MCF 10A (cell line): Measurements from ENCODE around the gene ATG14. TPM values are rescaled to one million over a fixed set of nuclear protein-coding genes. Genes with fewer than 3 reads are reported as not detected.

Experiments used
- BruUV-seq: library from RNA; stranded (reverse); fragments of 400-500 nt; replicated peaks from 2 replicates; lab custom pipeline; 2021; lab: Mats Ljungman, UMichigan
- CTCF ChIA-PET: fragments of 300-600 bp; sonication (Branson Sonifier 250); formaldehyde crosslinking; extraction: SDS; loops from one replicate; lab custom pipeline; 2021; ENCODE audit warnings: antibody characterized with exemption, inconsistent platforms; lab: Yijun Ruan, JAX
- POLR2A ChIA-PET: fragments of 300-600, 350-650 bp; sonication (Branson Sonifier 250); formaldehyde crosslinking; extraction: SDS; loops from one replicate; lab custom pipeline; 2020; ENCODE audit warnings: antibody characterized with exemption, inconsistent platforms; lab: Yijun Ruan, JAX
- DNase-seq: peaks from one replicate; pipeline ENCODE4 v3.0.0-alpha.2; 2018; ENCODE audit not compliant: unreplicated experiment
- H3K27ac Mint-ChIP-seq: one replicate; pipeline ENCODE4 v1.8.0; 2022; ENCODE audit warnings: mild to moderate bottlenecking, low read depth, mixed read lengths; ENCODE audit not compliant: unreplicated experiment
- H3K27me3 Mint-ChIP-seq: one replicate; pipeline ENCODE4 v1.8.0; 2022; ENCODE audit warnings: mixed read lengths; ENCODE audit not compliant: insufficient read depth, unreplicated experiment
- H3K36me3 Mint-ChIP-seq: one replicate; pipeline ENCODE4 v1.8.0; 2022; ENCODE audit warnings: mild to moderate bottlenecking, moderate library complexity, mixed read lengths; ENCODE audit not compliant: insufficient read depth, unreplicated experiment
- H3K4me1 Mint-ChIP-seq: one replicate; pipeline ENCODE4 v1.8.0; 2022; ENCODE audit warnings: mixed read lengths; ENCODE audit not compliant: insufficient read depth, unreplicated experiment
- H3K4me3 Mint-ChIP-seq: one replicate; pipeline ENCODE4 v1.8.0; 2022; ENCODE audit warnings: mild to moderate bottlenecking, moderate library complexity, mixed read lengths; ENCODE audit not compliant: unreplicated experiment
- H3K9me3 Mint-ChIP-seq: one replicate; pipeline ENCODE4 v1.8.0; 2022; ENCODE audit warnings: mixed read lengths; ENCODE audit not compliant: unreplicated experiment
- intact Hi-C: fragments of 100-400 bp; cut with micrococcal nuclease; formaldehyde crosslinking; loops from 2 replicates; pipeline ENCODE4 v1.14.1; 2022
- total RNA-seq: library from RNA; stranded (reverse); gene quantifications from 2 replicates; pipeline ENCODE4 v1.2.3, GENCODE V29; 2022
- TF ChIP-seq, protein P1 (sequence below): fragments of 200-600 bp; IDR thresholded peaks from one replicate; pipeline ENCODE4 v1.8.0; 2022; ENCODE audit warnings: antibody characterized with exemption, mild to moderate bottlenecking; ENCODE audit not compliant: unreplicated experiment

Gene ATG14
- total RNA-seq, 1 experiment from 2014 or later = 6.6 TPM

DNA sequence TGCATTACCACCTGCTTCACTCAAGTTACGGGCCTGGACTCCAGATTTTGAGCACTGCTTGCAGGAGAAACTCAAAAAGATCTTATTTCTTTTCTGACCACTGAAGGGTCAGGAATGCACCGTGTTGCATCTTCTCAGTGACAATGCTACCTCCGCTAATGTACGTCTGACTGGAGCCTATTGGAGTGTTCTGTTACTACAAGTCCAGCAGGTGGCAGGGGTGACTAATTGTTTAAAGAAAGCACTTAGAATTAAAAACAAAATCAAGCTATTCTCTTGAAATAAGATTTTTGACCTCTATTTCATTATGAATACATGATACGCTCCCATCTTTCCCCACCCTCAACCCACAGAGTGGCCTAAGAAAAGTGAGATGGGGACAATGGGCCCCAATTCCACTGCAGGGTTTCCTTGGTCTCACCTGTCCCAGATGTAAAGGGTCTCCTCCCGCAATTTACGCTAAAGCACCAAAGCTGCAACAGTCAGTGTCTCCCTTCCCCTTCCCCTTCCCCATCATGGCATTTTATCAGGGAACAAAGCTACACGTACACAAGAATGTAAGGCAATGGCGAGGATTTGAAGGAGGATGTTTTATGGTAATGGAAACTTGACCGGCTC, 26.5 kb upstream of the ATG14 start:
- CTCF ChIA-PET = interaction anchor here (0.5 to 2.5 kb wide), 49 partner anchors 9 to 1049 kb away, joined by 3 to 26 read pairs (median 4); no protein-coding TSS in a partner anchor
- POLR2A ChIA-PET = interaction anchor here (0.5 to 1.6 kb wide), 7 partner anchors 9 to 1449 kb away, joined by 3 to 6 read pairs (median 3); no protein-coding TSS in a partner anchor
- Mint-ChIP-seq H3K27ac (no peak overlapping the region), H3K4me3 (no peak overlapping the region), H3K27me3 (peaks cover 16% of the 10 kb centered on the region), H3K4me1 (no peaks in the 10 kb centered on the region), H3K36me3 (no peaks in the 10 kb centered on the region), H3K9me3 (no peaks in the 10 kb centered on the region)
- peak; percentile 68 for DNase-seq
- no TSS peak for BruUV-seq
- intact Hi-C loops = loop anchor here (2.0 to 5.0 kb wide), 3 partner anchors 804 to 1037 kb away; no protein-coding TSS in a partner anchor
- TF ChIP-seq, protein P1, sequence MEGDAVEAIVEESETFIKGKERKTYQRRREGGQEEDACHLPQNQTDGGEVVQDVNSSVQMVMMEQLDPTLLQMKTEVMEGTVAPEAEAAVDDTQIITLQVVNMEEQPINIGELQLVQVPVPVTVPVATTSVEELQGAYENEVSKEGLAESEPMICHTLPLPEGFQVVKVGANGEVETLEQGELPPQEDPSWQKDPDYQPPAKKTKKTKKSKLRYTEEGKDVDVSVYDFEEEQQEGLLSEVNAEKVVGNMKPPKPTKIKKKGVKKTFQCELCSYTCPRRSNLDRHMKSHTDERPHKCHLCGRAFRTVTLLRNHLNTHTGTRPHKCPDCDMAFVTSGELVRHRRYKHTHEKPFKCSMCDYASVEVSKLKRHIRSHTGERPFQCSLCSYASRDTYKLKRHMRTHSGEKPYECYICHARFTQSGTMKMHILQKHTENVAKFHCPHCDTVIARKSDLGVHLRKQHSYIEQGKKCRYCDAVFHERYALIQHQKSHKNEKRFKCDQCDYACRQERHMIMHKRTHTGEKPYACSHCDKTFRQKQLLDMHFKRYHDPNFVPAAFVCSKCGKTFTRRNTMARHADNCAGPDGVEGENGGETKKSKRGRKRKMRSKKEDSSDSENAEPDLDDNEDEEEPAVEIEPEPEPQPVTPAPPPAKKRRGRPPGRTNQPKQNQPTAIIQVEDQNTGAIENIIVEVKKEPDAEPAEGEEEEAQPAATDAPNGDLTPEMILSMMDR = peak; percentile 63

DNA sequence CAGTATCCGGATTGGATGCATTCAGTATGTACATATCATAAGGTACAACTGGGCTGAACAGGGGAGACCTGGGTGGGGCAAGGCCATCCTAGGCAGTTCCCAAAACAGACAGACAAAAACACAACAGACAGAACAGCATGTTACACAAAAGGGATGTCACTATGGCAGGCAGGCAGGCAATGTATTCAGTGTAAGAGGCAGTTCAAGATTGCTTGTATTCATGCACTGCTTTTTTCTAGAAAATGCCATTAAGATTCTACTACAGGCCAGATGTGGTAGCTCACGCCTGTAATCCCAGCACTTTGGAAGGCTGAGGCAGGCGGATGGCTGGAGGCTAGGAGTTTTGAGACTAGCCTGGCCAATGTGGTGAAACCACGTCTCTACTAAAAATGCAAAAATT, 25.3 kb upstream of the ATG14 start:
- Mint-ChIP-seq H3K27ac (no peak overlapping the region), H3K4me3 (no peak overlapping the region), H3K27me3 (peaks cover 16% of the 10 kb centered on the region), H3K36me3 (no peaks in the 10 kb centered on the region), H3K4me1 (no peaks in the 10 kb centered on the region), H3K9me3 (no peaks in the 10 kb centered on the region)
- ChIA-PET POLR2A (interaction anchor here (0.6 kb wide), 1 partner anchor 947 kb away, joined by 3 read pairs; no protein-coding TSS in a partner anchor), CTCF (interaction anchor here (0.6 to 2.5 kb wide), 15 partner anchors 10 to 1051 kb away, joined by 3 to 26 read pairs (median 6); no protein-coding TSS in a partner anchor)
- DNase-seq = no peak
- intact Hi-C loops = loop anchor here (5.0 kb wide), 1 partner anchor 805 kb away; no protein-coding TSS in a partner anchor
- BruUV-seq = no TSS peak
- TF ChIP-seq, protein P1 = no peak

DNA sequence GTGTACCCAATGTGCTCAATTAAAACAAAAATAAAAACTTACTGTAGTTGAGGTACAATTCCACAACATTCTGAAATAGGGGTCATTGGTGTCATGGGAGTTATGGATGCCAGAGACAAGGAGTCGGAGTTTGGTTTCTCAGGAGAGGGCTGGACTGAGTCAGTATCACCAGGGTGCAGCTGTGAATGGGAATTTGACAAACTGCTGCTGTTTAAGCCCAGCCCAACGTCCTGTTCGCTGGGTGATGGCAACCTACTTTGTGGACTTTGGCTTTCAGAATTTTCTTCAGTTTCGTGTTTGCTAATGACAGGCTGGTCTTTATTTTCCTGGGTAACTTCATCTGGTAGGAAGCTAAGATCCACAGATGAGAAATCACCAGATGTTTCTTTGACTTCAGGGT, 24.9 kb upstream of the ATG14 start:
- no peaks in the 10 kb centered on the region for H3K36me3 Mint-ChIP-seq
- H3K27ac Mint-ChIP-seq = no peak overlapping the region
- ChIA-PET POLR2A (no interaction called here), CTCF (interaction anchor here (1.1 to 2.5 kb wide), 8 partner anchors 9 to 1051 kb away, joined by 4 to 26 read pairs (median 8); no protein-coding TSS in a partner anchor)
- no peaks in the 10 kb centered on the region for H3K4me1 Mint-ChIP-seq
- no peaks in the 10 kb centered on the region for H3K9me3 Mint-ChIP-seq
- no TSS peak for BruUV-seq
- DNase-seq = no peak
- H3K27me3 Mint-ChIP-seq = peaks cover 16% of the 10 kb centered on the region
- TF ChIP-seq, protein P1 = no peak
- H3K4me3 Mint-ChIP-seq = no peak overlapping the region
- intact Hi-C loops = loop anchor here (5.0 kb wide), 1 partner anchor 806 kb away; no protein-coding TSS in a partner anchor

DNA sequence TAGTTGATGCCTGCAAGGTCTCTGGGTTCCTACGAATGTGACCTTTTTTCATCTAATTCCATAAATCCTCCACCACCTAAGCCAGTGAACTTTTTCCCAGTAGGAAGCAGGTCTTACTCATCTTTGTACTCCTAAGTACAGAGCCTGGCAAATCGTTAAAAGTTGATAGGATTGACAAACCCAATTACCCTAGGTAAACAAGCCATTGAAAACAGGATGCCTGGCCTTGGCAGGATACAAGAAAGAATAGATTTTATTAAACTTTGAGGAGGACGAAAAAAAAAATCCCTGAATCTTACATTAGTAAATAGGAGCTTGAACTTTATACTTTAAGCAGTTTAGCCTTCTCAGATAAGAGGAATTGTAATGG, 23.2 kb upstream of the ATG14 start:
- ChIA-PET POLR2A (interaction anchor here (0.6 to 0.8 kb wide), 5 partner anchors 11 to 750 kb away, joined by 3 read pairs; no protein-coding TSS in a partner anchor), CTCF (interaction anchor here (0.7 to 1.6 kb wide), 6 partner anchors 18 to 1049 kb away, joined by 3 to 9 read pairs (median 4); no protein-coding TSS in a partner anchor)
- Mint-ChIP-seq H3K36me3 (no peaks in the 10 kb centered on the region), H3K4me3 (no peak overlapping the region), H3K4me1 (peaks cover 3% of the 10 kb centered on the region), H3K27me3 (peaks cover 16% of the 10 kb centered on the region), H3K9me3 (no peaks in the 10 kb centered on the region), H3K27ac (no peak overlapping the region)
- TF ChIP-seq, protein P1 = no peak
- intact Hi-C loops = loop anchor here (5.0 kb wide), 1 partner anchor 808 kb away; no protein-coding TSS in a partner anchor
- no peak for DNase-seq
- no TSS peak for BruUV-seq
